Activated CD8-positive, alpha-beta memory T cell treated with anti-CD3 and anti-CD28 coated beads for 48 hours (primary cell): ENCODE measurements around the gene MS4A10.

ENCODE experiments used
- DNase-seq, 3 experiments: peaks; one replicate each; pipeline ENCODE4 v3.0.0-alpha.2; 2020; ENCODE audit warnings: low read depth in 2 of 3, low spot score in 2 of 3

Gene MS4A10

DNA sequence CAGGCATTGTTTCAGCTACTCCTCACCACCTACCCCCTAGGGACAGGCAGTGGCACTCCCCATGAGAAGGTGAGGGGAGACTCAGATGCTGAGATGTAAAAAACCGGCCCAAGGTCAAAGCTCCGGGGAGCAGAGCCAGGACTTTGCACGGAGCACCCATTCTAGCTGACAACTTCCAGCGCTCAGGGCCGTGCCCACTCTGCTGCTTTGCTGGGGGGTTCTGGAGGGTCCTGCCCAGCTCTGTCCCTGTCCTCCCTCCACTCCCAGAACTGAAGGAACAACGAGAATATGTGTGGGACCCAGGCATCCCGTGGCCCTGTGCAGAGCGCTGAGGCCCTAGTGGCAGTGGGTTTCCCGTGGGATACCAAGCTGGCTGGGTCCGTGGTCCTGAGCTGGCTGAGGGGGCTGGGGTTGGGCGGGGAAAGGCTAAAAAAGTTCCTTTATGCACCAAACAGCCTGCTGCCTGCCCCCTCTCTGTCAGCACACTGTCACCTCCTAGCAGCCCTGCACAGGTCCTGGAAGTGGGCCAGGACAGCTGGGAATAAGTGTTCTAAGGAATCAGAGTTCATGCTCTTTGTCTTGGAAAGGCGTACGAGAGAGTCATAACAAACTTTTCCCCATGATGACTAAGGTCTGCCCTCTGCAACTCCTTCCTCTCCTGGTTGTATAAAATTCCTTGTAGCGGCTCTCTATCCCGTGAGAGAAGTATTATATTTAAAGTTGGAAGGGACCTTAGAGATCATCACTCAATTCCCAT is 1.9 kb downstream of the MS4A10 start:
- DNase-seq = no peak

- no peak for DNase-seq
These were observed 3.4 kb downstream of the MS4A10 start for GRCh38 chr11:60788401-60789125.

- no peak for DNase-seq
These were observed 5.6 kb downstream of the MS4A10 start for GRCh38 chr11:60790726-60791125.

DNA sequence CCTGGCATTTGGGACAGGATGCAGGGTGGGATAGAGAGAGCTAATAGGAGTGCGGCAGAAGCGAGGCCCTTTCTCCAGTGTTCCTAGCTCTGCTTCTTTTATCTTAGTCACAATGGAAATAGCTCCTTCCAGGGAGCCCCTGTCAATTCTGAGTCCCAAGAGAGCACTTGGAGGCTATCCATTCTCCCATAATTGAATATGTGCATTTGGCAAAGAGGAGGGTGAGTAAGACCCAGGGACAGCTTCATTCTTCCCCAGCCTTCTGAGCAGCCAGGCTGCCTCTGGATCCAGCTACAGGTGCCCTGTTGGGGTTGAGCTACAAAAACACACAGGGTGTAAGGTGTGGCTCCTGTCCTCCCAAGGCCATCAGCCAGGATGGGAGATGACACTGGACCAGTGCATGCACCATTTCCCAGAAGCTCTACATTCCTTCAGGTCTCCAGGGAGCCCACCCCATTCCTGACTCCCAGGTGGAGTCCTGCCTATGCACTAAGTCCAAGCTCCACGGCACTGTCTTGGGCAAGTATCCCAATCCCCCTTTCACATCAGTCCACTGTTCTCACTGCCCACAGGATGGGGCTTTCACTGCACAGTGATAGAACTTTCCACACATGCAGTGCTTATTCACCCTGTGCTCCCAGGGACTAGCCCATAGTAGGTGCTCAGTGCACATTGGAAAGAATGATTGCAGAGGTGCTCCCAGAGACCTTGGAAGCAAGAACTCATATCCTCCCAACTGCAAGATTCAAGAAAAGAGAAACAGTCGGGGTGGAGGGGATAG is 6.2 kb downstream of the MS4A10 start:
- no peak for DNase-seq

DNA sequence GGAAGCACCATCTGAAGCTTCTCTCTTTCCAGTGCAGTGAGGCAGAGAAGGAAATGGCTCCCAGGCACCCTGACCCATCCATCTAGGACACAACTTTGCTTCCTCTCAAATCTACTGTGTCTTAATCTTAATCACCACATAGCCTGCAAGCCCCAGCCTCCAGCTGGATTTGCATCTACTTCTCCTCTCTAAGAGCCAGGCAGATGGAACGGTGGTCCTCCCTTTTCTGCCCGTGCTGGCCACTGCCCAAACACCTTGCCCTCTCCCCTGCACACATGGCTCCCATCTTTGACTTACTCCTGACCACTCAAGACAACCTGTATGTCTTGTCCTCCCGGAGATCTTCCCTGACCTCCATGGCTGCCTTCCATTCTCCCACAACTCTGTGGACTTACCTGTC is 7.4 kb downstream of the MS4A10 start:
- DNase-seq = no peak

DNA sequence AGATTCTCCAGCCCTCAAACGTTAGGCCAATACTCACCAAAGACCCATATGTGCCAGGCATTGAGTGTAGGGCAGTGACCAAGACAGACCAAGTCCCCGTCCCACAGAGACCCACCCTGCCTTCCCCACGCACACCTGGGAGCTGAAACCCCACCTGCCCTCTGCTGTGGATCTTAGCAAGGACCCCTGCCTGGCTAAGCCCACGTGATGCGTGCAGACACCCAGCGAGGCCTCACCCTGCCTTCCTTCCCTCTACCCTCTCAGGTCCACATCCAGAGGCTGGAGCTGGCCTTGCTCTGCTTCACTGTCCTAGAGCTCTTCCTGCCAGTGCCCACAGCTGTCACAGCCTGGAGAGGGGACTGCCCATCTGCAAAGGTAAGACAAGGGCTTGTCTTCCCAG is 10.2 kb downstream of the MS4A10 start:
- DNase-seq = no peak

DNA sequence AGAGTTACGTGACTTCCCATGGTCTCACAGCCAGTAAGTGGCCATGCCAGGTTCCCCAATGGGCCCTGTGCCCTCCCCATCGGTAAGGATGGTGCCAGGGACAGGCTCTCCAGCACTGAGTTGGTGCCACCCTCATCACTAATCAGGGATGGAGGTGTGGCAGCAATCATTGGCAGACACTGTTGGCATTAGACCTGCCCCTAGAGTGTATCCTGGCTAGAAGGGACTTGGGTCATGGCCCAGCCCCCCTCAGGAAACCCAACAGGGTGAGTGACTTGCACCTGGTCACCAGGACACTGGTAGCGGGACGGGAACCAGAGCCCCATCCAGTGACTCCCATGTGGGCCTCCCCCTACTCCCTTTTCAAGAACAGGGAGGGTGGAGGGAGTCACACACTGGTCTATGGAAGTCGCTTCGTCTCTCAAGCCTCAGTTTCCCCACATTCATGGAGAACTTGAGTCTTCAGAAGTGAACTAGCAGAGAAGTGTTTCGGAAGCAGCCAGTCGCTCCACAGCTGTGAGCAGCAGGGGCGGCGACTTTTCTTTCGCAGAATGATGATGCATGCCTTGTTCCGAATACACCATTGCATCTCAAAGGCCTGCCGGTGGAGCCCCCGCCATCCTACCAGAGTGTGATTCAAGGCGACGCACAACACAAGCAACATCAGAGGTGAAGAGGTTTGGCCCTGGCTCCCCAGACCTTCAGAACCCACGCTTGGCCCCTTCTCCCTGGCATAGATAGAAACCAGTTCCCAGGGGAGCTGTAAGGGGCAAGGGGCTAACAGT is 12.9 kb downstream of the MS4A10 start:
- DNase-seq = no peak

- DNase-seq = no peak
These were observed 13.5 kb downstream of the MS4A10 start for GRCh38 chr11:60798631-60799030.

- DNase-seq = no peak
These were observed 16.1 kb downstream of the MS4A10 start for GRCh38 chr11:60801194-60801593.

GRCh38 chr11:60803273-60803936 is 18.3 kb downstream of the MS4A10 start:
- DNase-seq = no peak

DNA sequence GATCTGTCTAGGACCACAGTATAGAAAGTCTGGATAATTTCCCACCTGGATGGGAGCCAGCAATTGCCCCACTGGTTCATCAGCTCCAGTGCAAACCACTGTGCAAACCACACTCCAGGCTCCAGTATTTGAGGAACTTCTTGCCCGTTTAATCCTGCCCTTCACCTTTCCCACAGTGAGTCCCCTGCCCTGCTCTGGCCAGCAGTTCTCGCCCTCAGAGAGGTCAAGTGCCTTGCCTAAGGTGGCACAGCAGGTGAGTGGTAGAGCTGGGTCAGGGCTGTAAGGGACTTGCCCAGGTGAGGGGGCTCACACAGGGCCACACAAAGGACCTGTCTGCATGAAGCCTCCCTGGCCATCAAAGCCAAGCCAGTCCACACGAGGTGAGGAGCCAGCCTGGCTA is 24.1 kb downstream of the MS4A10 start:
- DNase-seq = no peak

- no peak for DNase-seq
These were observed 24.6 kb downstream of the MS4A10 start for GRCh38 chr11:60809691-60810090.

GRCh38 chr11:60810151-60810550 is 25.0 kb downstream of the MS4A10 start:
- DNase-seq = no peak

DNA sequence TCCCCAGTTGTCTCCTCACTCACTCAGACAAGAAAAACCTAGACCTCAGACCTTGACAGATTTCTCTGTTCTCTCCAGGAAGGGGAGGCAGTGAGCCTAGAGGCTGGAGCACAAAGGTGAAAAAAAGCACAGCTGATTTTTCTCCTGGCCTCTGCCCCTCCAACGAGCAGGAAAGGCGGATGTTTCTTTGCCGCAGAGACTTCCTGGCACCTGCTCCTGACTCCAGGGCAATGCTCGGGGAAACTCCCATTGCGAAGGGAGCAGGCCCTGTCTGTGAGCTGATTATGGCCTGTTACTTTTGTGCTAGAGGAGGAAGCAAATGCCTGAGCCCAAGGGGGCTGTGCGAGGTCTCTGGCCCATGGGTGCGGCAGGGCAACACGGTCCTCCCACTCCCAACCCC is 25.4 kb downstream of the MS4A10 start:
- no peak for DNase-seq

DNA sequence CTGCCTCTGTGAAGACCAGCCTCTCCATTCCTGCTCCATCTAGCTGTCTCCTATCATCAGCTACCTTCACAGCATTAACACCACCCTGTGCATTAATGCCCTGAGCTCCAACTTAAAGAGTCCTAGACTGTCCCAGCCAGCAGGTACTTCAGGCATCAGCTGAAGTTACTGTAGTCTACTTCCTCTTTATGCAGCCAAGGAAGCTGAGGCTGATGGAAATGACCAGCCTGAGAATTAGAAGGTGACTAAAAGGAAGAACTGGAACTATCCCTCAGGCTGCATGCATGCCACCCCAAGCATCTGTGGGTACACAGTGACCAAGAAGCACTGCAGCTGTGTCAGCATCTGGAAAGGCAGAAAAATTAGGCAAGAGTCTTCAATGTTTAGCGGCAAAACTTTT is 28.2 kb downstream of the MS4A10 start:
- DNase-seq = no peak

- DNase-seq = no peak
These were observed 29.0 kb downstream of the MS4A10 start for GRCh38 chr11:60814112-60814511.

GRCh38 chr11:60816590-60817157 is 31.5 kb downstream of the MS4A10 start:
- no peak for DNase-seq

DNA sequence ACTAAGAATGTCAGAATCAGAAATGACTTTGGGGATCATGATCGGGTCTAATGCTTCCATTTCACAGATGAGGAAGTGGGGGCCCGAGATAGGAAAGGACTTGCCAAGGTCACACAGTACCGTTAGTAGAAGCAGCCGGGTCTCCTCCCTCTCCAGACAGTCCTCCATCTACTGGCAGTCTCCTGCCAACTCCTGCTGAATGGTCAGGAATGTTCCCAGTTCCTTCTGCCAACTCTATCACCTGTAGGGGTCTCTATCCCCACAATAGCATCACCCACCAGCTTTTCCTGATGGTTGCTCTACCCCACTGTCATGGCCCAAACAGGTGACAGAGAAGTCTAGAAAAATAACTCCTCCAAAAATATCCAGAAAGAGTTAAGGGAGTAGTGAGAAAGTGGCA is 32.9 kb downstream of the MS4A10 start:
- no peak for DNase-seq

GRCh38 chr11:60821827-60822599 is 36.9 kb downstream of the MS4A10 start:
- DNase-seq = no peak
